HG02973 (cell line): ENCODE measurements around the gene SNX24.
"Not testable (repeated sequence)": the region's sequence is repeated elsewhere in the genome, so short reads cannot be mapped to it uniquely, and the experiment has no call there.

Experiments used
- ATAC-seq: cut with Tn5 transposase; IDR thresholded peaks from one replicate; pipeline ENCODE4 v1.9.1; 2021; ENCODE audit warnings: moderate library complexity; ENCODE audit not compliant: unreplicated experiment

SNX24 gene

DNA sequence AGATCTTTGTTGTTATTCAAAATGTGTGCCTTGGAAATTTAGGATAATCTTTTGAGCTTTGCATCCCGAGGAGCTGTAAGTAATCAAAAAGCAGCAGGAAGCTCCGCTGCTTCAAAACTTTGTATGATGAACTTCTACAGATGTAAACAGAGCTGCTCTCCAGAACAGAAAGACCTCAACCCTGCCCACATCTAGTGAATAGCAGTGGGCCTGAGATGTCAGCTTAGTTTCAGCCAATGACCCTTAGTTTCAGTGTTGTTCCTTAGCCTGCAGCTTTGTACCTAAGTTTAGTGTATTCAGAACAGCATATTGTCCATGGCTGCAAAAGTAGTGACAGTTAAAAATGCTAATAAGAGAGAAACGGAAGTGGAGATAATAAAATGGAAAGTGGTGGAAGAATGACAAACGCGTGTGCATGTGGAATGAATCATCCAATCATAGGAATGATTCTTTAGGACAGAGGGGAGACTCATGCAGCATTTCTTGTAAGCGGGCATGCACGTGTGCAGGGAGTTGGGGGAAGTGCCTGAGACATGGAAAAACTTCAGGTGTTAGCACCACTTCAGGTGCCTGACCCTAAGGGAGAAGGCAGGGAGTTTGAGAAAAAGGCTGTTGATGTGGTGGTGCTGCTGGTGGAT lies 24.9 kb downstream of the SNX24 start:
- no peak for ATAC-seq

DNA sequence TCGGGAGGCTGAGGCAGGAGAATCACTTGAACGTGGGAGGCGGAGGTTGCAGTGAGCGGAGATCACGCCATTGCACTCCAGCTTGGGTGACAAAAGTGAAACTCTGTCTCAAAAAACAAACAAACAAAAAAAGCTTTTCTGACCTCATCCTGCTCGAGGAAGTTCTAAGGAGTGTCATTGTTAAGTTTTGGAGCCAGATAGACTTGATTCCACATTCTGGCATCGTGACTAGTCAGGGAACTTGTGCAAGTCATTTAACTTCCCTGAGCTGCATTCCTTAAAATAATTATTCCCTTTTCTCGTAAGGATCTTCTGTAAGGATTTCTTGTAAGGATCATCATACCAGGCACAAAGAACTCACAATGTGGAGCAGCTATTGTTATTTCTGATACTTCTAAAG lies 26.2 kb downstream of the SNX24 start:
- ATAC-seq: no peak

GRCh38 chr5:122874179-122874875 lies 28.9 kb downstream of the SNX24 start:
- ATAC-seq: no peak

DNA sequence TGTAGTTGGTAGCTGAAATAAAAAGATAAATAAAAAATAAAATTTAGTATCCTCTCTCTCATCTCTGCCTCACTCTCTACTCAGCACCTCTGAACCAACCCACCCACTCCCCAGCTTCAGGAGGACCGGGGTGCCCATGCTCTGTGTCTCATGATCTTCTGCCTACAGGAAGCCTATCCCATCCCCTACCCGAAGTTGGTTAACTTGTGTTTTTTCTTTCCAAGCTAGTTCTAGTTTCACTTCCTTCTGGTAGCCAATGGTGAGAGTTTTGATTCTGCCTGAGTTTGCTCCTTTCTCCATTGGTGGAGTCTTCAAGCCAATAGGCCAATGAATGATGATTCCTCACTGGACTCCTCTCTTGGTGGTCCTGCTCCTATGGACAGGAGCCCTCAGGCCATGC lies 32.1 kb downstream of the SNX24 start:
- peak; percentile 63 for ATAC-seq

DNA sequence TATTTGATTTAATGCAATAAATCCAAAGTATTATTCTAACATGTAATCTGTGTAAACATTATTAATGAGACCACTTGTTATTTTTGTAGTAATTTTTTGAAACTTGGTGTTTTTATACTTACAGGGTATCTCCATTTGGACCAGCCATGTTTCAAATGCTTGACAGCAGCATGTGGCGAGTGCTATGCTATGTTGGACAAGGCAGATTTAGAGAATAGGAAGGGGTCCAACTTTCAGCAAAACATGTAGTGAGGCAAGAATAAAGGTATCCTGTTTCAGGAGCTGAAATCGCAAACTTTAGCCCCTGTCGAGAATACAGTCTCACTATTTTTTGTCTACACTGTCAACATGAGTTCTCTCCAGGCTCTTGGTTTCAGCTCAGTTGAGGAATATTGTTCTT lies 33.7 kb downstream of the SNX24 start:
- ATAC-seq: no peak

DNA sequence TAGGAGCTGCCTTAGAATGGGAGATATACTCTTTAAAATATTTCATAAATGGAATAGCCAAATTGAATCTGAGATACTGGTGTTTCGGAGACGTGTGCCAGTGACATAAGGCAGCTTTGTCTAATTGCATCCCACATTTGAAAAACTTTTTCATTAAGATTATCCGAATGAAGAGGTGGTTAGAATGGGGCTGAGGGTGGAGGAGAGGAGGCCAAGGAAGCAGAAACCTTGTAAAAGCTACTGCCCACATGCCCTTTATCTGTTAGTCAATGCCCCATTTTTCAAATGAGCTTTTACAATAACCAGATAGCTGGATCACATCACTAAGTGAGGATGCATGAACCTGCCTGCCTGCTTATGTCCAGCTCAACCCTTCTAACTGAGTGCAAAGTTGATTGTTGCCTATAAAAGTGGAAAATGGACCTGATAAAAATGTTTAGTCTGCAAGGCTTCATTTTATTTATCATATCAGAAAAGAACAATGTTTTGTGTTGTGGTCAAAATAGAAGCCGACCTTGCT lies 34.8 kb downstream of the SNX24 start:
- no peak for ATAC-seq

- no peak for ATAC-seq
These were observed 35.3 kb downstream of the SNX24 start for GRCh38 chr5:122880749-122881148.

- ATAC-seq: no peak
These were observed 37.4 kb downstream of the SNX24 start for GRCh38 chr5:122882831-122883230.

- no peak for ATAC-seq
These were observed 39.7 kb downstream of the SNX24 start for GRCh38 chr5:122885045-122885517.

DNA sequence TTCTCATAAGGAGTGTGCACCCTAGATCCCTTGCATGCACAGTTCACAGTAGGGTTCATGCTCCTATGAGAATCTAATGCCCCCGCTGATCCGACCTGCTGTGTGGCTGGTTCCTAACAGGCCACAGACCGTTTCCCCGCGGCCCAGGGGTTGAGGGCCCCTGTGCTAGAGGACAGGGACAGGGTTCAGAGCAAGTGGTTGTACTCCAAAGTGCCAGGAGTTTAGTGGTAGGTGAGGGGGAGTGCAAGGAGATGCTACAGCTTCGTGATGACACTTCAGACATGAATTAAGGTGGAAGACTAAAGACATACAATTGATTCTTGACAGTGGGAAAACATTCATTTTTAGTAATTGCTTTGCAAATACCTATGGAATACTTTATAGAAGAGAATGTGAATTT lies 40.5 kb downstream of the SNX24 start:
- no peak for ATAC-seq

DNA sequence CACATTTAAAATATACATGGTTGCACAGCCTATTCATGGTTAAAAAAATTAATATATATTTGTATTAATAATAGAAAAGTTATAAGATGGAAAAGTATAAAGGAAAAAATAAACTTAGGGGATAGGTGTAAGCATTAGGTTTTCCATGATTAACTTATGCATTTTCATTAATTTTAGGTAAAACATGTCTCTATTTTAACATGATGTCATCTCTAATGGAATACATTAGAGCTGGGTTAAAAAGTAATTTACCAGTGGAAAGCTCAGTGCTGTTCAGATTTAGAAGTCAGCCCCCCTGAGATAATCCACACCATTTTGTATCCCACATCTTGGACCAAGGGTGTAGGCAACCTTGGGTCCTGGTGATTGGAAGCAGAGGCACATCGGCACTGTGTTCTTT lies 49.7 kb downstream of the SNX24 start:
- no peak for ATAC-seq

DNA sequence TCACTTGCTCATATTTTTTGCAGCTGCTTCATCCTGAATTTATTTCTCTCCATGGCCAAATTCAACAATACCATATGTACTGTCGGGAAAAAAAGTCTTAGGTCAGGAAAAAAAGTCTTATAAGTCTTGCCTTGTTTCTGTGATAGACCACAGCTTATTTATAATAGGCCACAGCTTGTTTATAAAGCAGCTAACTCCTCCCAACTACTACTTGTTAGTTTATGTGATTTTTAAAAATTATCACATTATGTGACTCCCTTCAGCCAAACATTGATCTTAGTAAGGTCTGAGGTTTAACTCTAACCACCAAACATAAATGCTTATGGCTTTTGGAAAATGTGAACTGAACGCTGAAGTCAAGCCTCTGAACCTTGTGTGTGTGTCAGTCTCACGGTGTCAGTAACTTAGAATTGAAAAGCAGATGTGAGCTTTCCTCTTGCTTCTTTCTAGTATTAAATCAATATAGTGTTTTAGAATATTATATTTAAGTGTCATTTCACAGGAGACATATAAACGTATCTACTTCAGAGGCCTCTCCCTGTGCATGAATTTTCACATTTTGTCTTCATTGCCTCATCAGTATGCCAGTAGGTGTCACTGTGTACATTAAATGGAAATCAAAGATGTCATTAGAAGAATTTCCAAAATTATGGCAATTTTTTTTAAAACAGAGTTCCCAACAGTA lies 51.3 kb downstream of the SNX24 start:
- ATAC-seq: no peak

GRCh38 chr5:122897283-122897602 lies 51.8 kb downstream of the SNX24 start:
- no peak for ATAC-seq

DNA sequence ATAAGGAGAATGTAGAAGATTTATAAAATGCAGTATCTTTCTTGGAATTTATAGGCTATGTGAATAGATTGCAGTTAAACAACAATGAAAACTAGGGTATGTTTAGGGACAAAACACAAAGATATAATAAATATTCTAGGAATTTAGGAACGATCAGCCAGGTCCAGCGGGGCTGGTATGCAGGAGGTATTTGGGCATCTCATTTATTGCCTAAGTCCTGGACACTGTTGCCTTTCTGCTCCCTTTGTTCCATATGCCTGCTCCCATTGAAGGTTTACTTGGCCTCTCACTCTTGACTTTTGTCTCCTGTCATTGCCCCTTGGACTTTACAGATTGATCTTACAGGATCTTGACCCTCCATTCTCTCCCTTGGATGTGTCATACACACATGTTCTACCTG lies 55.9 kb downstream of the SNX24 start:
- ATAC-seq: no peak

GRCh38 chr5:122902263-122902662 lies 56.9 kb downstream of the SNX24 start:
- ATAC-seq: no peak

- no peak for ATAC-seq
These were observed 61.4 kb downstream of the SNX24 start for GRCh38 chr5:122906768-122907167.

DNA sequence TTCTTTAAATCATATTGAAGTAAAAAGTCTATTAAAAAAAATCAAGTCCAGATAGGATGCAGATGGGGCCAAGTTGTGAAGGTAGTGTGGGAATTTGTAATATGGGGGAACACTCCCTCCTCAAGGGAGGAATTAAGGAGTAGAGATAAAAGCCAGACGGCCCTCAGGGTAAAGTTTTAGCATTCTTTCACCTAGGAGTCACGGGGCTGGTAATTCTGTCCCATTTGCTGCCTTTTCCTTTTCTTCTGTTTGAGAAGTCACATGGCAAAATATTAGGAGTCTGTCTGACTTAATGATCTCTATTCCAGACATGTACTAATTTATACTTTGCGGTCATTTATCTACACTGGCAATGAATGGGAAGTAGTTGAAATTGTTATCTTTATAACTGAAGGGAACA lies 61.9 kb downstream of the SNX24 start:
- ATAC-seq: no peak

GRCh38 chr5:122908108-122908507 lies 62.7 kb downstream of the SNX24 start:
- no peak for ATAC-seq

- no peak for ATAC-seq
These were observed 63.2 kb downstream of the SNX24 start for GRCh38 chr5:122908662-122909061.

DNA sequence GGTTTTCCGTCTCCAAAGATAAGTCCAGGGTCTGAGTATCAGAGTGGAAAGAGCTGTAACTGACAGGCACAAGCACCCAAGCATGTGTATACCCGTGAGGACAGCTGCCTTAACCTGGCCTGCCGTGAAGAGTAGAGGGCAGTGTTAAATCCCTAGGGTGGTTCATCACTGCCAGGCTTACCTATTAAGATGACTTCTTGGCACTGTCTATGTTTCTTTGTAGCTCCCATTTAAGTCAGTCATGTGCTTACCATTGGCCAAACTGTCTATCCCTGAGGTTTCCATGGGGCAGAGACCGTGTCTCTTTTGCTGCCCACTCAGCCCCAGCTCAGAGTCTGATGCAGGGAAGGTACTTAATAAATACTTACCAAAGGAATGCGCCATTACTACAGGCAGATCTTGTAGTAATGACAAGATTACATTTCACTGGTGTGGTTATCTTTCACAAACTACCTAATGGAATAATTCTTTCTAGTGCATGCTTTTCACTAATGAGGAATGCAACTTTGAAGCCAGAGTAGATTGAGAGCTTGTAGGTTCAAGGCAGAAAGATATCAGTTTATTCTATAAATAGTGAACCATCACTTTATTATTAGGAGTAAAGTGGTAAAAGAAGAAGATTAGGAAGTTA lies 64.2 kb downstream of the SNX24 start:
- no peak for ATAC-seq

- not testable (repeated sequence) for ATAC-seq
These were observed 68.0 kb downstream of the SNX24 start for GRCh38 chr5:122913436-122913835.
